RWPE2 (cell line): ENCODE measurements around the gene CAMK1D.

Source experiments
- ATAC-seq: fragments of 200-7000 bp; cut with Tn5 transposase; 3 replicates; pipeline ENCODE4 v1.9.1; 2021; ENCODE audit warnings: low read depth
- DNase-seq: peaks from one replicate; pipeline ENCODE4 v3.0.0-alpha.2; 2020; ENCODE audit warnings: low spot score
- H3K27ac ChIP-seq: fragments of 450-650 bp; 2 replicates; pipeline ENCODE4 v1.5.1; 2017; ENCODE audit warnings: mild to moderate bottlenecking; ENCODE audit not compliant: poor library complexity, severe bottlenecking
- H3K27me3 ChIP-seq: fragments of 250-450 bp; sonication (Bioruptor Pico); 2 replicates; pipeline ENCODE4 v1.5.1; 2021; ENCODE audit warnings: mild to moderate bottlenecking, moderate library complexity; ENCODE audit not compliant: insufficient read depth, poor library complexity, severe bottlenecking
- H3K36me3 ChIP-seq: fragments of 250-450 bp; sonication (Bioruptor Pico); 2 replicates; pipeline ENCODE4 v1.5.1; 2020; ENCODE audit warnings: low read depth, mild to moderate bottlenecking, moderate library complexity
- H3K4me1 ChIP-seq: fragments of 250-450 bp; sonication (Bioruptor Pico); 2 replicates; pipeline ENCODE4 v1.5.1; 2021; ENCODE audit warnings: mild to moderate bottlenecking, moderate library complexity; ENCODE audit not compliant: insufficient read depth, poor library complexity, severe bottlenecking
- H3K4me3 ChIP-seq: fragments of 250-450 bp; sonication (Bioruptor Pico); 2 replicates; pipeline ENCODE4 v1.5.1; 2021; ENCODE audit warnings: mild to moderate bottlenecking, moderate library complexity; ENCODE audit not compliant: severe bottlenecking
- H3K9me3 ChIP-seq: fragments of 250-450 bp; sonication (Bioruptor Pico); 2 replicates; pipeline ENCODE4 v1.5.1; 2021; ENCODE audit warnings: mild to moderate bottlenecking, moderate library complexity; ENCODE audit not compliant: severe bottlenecking
- CTCF ChIP-seq: fragments of 450-650 bp; IDR thresholded peaks from one replicate; pipeline ENCODE4 v1.5.1; 2017; ENCODE audit warnings: mild to moderate bottlenecking, moderate library complexity; ENCODE audit not compliant: poor library complexity, severe bottlenecking

The CAMK1D gene

GRCh38 chr10:12846718-12847117 lies 497.4 kb downstream of the CAMK1D start:
- no peak for TF ChIP-seq CTCF
- no peak for DNase-seq
- H3K4me3 ChIP-seq = no peak overlapping the region
- no peaks in the 10 kb centered on the region for H3K36me3 ChIP-seq
- no peak for ATAC-seq
- H3K9me3 ChIP-seq = no peaks in the 10 kb centered on the region
- no peaks in the 10 kb centered on the region for H3K27me3 ChIP-seq
- no peak overlapping the region for H3K27ac ChIP-seq
- peaks cover 22% of the 10 kb centered on the region for H3K4me1 ChIP-seq

- H3K9me3 ChIP-seq = no peaks in the 10 kb centered on the region
- no peak overlapping the region for H3K4me3 ChIP-seq
- no peaks in the 10 kb centered on the region for H3K27me3 ChIP-seq
- TF ChIP-seq CTCF = no peak
- H3K36me3 ChIP-seq = no peaks in the 10 kb centered on the region
- no peak overlapping the region for H3K27ac ChIP-seq
- DNase-seq (no peak), ATAC-seq (no peak)
- H3K4me1 ChIP-seq = peaks cover 22% of the 10 kb centered on the region
Observed at GRCh38 chr10:12847361-12847975, 498.1 kb downstream of the CAMK1D start.

- no peaks in the 10 kb centered on the region for H3K27me3 ChIP-seq
- TF ChIP-seq CTCF = no peak
- no peak overlapping the region for H3K4me3 ChIP-seq
- peaks cover 22% of the 10 kb centered on the region for H3K4me1 ChIP-seq
- peak overlapping the region; percentile 45 for H3K27ac ChIP-seq
- DNase-seq = no peak
- no peaks in the 10 kb centered on the region for H3K9me3 ChIP-seq
- ATAC-seq = no peak
- no peaks in the 10 kb centered on the region for H3K36me3 ChIP-seq
Observed at GRCh38 chr10:12848439-12849173, 499.3 kb downstream of the CAMK1D start.

- H3K9me3 ChIP-seq = no peaks in the 10 kb centered on the region
- H3K27ac ChIP-seq = peak overlapping the region; percentile 45
- ATAC-seq = peak; percentile 48; the same call in 2 of the 3 replicates
- no peaks in the 10 kb centered on the region for H3K27me3 ChIP-seq
- peaks cover 20% of the 10 kb centered on the region for H3K4me1 ChIP-seq
- no peak for TF ChIP-seq CTCF
- DNase-seq = no peak
- no peaks in the 10 kb centered on the region for H3K36me3 ChIP-seq
- H3K4me3 ChIP-seq = no peak overlapping the region
Observed at GRCh38 chr10:12849319-12850181, 500.2 kb downstream of the CAMK1D start.
